Sigmoid colon (tissue), 4 donors: ENCODE measurements around the gene TAF11L14.
"Not testable (repeated sequence)": the region's sequence is repeated elsewhere in the genome, so short reads cannot be mapped to it uniquely, and the experiment has no call there.

Source experiments
- POLR2A ChIP-seq, 2 donors: fragments of 450-650 bp; IDR thresholded peaks; one replicate each; pipeline ENCODE4 v1.6.1; 2016; ENCODE audit warnings: antibody characterized with exemption in 2 of 2, mild to moderate bottlenecking in 2 of 2, moderate library complexity in 2 of 2
- POLR2AphosphoS5 ChIP-seq, 4 donors: sonication (generic); formaldehyde crosslinking; IDR thresholded peaks; one replicate each; pipeline ENCODE4 v1.6.1; 2017; ENCODE audit warnings: antibody characterized with exemption in 4 of 4
- TF ChIP-seq, protein P1 (sequence below), 4 experiments: fragments of 450-650 bp in 3 of 4; fragments of 200-600 bp in 1 of 4; IDR thresholded peaks; one replicate each; pipeline ENCODE4 v1.5.1; 2016 to 2019; ENCODE audit warnings: antibody characterized with exemption in 4 of 4, mild to moderate bottlenecking in 3 of 4, moderate library complexity in 2 of 4

DNA sequence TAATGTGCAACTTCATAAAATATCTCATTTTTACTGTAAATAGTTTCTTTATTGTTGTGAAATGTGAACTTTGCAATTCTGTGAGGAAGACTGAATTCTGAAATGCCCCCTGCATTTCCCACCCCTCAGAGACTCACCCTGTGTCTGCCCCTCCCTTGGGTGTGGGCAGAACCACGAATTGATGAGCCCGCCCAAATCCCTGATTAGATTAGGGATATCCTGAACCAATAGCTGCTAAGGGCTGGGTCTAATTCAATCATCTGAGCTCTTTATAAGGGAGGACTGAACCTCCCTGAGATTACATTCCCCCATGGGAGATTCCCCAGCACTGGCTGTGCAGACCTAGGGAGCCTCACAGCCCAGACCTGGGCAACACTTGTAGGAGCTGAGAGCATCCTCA is 24.2 kb upstream of the TAF11L14 start, which contains the start of gene TAF11L12:
- not testable (repeated sequence) for TF ChIP-seq POLR2A, POLR2AphosphoS5 (IDR thresholded peaks at IDR 0.05)
- TF ChIP-seq, protein P1, sequence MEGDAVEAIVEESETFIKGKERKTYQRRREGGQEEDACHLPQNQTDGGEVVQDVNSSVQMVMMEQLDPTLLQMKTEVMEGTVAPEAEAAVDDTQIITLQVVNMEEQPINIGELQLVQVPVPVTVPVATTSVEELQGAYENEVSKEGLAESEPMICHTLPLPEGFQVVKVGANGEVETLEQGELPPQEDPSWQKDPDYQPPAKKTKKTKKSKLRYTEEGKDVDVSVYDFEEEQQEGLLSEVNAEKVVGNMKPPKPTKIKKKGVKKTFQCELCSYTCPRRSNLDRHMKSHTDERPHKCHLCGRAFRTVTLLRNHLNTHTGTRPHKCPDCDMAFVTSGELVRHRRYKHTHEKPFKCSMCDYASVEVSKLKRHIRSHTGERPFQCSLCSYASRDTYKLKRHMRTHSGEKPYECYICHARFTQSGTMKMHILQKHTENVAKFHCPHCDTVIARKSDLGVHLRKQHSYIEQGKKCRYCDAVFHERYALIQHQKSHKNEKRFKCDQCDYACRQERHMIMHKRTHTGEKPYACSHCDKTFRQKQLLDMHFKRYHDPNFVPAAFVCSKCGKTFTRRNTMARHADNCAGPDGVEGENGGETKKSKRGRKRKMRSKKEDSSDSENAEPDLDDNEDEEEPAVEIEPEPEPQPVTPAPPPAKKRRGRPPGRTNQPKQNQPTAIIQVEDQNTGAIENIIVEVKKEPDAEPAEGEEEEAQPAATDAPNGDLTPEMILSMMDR (IDR thresholded peaks at IDR 0.05): not testable (repeated sequence)
